WTC11 (cell line): Measurements from ENCODE around the gene NAT16. TPM values are rescaled to one million over a fixed set of nuclear protein-coding genes. Genes with fewer than 3 reads are reported as not detected.

Experiments used
- ATAC-seq: fragments of 200-7000 bp; cut with Tn5 transposase; 2 replicates; pipeline ENCODE4 v1.10.0; 2021; ENCODE audit warnings: mild to moderate bottlenecking, moderate library complexity
- CTCF ChIA-PET: fragments of 300-600 bp; sonication (Branson Sonifier 250); formaldehyde crosslinking; loops from one replicate; lab custom pipeline; 2021; ENCODE audit warnings: antibody characterized with exemption; lab: Charles Lee
- POLR2A ChIA-PET: fragments of 350-600 bp; sonication (Branson Sonifier 250); formaldehyde crosslinking; loops from one replicate; lab custom pipeline; 2021; ENCODE audit warnings: antibody characterized with exemption; lab: Charles Lee
- DNase-seq: peaks from one replicate; pipeline ENCODE4 v3.0.0; 2021; ENCODE audit warnings: low spot score
- H3K27ac Mint-ChIP-seq: 2 replicates; pipeline ENCODE4 v1.8.0; 2021; ENCODE audit warnings: mixed read lengths
- H3K27me3 Mint-ChIP-seq: 2 replicates; pipeline ENCODE4 v1.8.0; 2021; ENCODE audit warnings: low read depth, mild to moderate bottlenecking, moderate library complexity, mixed read lengths
- H3K36me3 Mint-ChIP-seq: 2 replicates; pipeline ENCODE4 v1.8.0; 2021; ENCODE audit warnings: mixed read lengths
- H3K4me1 Mint-ChIP-seq: 2 replicates; pipeline ENCODE4 v1.8.0; 2022; ENCODE audit warnings: mixed read lengths
- H3K4me3 Mint-ChIP-seq: 2 replicates; pipeline ENCODE4 v1.8.0; 2021; ENCODE audit warnings: mild to moderate bottlenecking, moderate library complexity, mixed read lengths
- H3K9me3 Mint-ChIP-seq: 2 replicates; pipeline ENCODE4 v1.8.0; 2021; ENCODE audit warnings: mixed read lengths
- ARID4B ChIP-seq: sonication (generic); formaldehyde crosslinking; IDR thresholded peaks from 2 replicates; pipeline ENCODE4 v1.8.0; 2023; ENCODE audit warnings: missing genetic modification reagents, mild to moderate bottlenecking, borderline replicate concordance
- GABPB1 ChIP-seq: sonication (generic); formaldehyde crosslinking; IDR thresholded peaks from 2 replicates; pipeline ENCODE4 v1.8.1; 2023; ENCODE audit warnings: mild to moderate bottlenecking, missing genetic modification reagents
- GTF2I ChIP-seq: fragments of 250-450 bp; sonication (Bioruptor Pico); conservative IDR thresholded peaks from 2 replicates; pipeline ENCODE4 v1.4.0; 2021; ENCODE audit warnings: mild to moderate bottlenecking
- JUN ChIP-seq: sonication (generic); formaldehyde crosslinking; IDR thresholded peaks from 2 replicates; pipeline ENCODE4 v1.8.0; 2023; ENCODE audit warnings: mild to moderate bottlenecking, missing genetic modification reagents
- PRRX2 ChIP-seq: fragments of 250-450 bp; sonication (Bioruptor Pico); IDR thresholded peaks from 2 replicates; pipeline ENCODE4 v1.8.0; 2021; ENCODE audit warnings: mild to moderate bottlenecking
- RELA ChIP-seq: sonication (generic); formaldehyde crosslinking; IDR thresholded peaks from 2 replicates; pipeline ENCODE4 v1.8.1; 2022; ENCODE audit warnings: missing genetic modification reagents, mild to moderate bottlenecking, borderline replicate concordance
- ZNF121 ChIP-seq: sonication (generic); formaldehyde crosslinking; IDR thresholded peaks from 2 replicates; pipeline ENCODE4 v1.8.0; 2023; ENCODE audit warnings: missing genetic modification reagents
- ZNF416 ChIP-seq: fragments of 250-450 bp; sonication (Bioruptor Pico); IDR thresholded peaks from 2 replicates; pipeline ENCODE4 v1.9.0; 2021; ENCODE audit warnings: mild to moderate bottlenecking, inconsistent platforms
- ZNF671 ChIP-seq: fragments of 250-450 bp; sonication (Bioruptor Pico); IDR thresholded peaks from 2 replicates; pipeline ENCODE4 v1.8.0; 2021; ENCODE audit warnings: mild to moderate bottlenecking
- total RNA-seq: library from RNA; stranded (reverse); gene quantifications from 3 replicates; pipeline ENCODE4 v1.2.3, GENCODE V29; 2021
- TF ChIP-seq, protein P1 (sequence below): fragments of 250-450 bp; sonication (Bioruptor Pico); IDR thresholded peaks from 2 replicates; pipeline ENCODE4 v1.9.0; 2021; ENCODE audit warnings: mild to moderate bottlenecking
- TF ChIP-seq, protein P2 (sequence below): fragments of 250-450 bp; sonication (Bioruptor Pico); IDR thresholded peaks from 2 replicates; pipeline ENCODE4 v2.1.2; 2022; ENCODE audit warnings: mild to moderate bottlenecking, moderate library complexity
- TF ChIP-seq, protein P3 (sequence below): sonication (generic); formaldehyde crosslinking; IDR thresholded peaks from 2 replicates; pipeline ENCODE4 v1.8.0; 2023; ENCODE audit warnings: missing genetic modification reagents
- TF ChIP-seq, protein P4 (sequence below): sonication (generic); formaldehyde crosslinking; IDR thresholded peaks from 2 replicates; pipeline ENCODE4 v1.8.0; 2022; ENCODE audit warnings: mild to moderate bottlenecking, missing genetic modification reagents
- TF ChIP-seq, protein P5 (sequence below): fragments of 250-450 bp; sonication (Bioruptor Pico); IDR thresholded peaks from 2 replicates; pipeline ENCODE4 v1.9.0; 2021; ENCODE audit warnings: mild to moderate bottlenecking, borderline replicate concordance
- TF ChIP-seq, protein P6 (sequence below): sonication (generic); formaldehyde crosslinking; IDR thresholded peaks from 2 replicates; pipeline ENCODE4 v1.8.1; 2023; ENCODE audit warnings: mild to moderate bottlenecking, moderate library complexity, missing genetic modification reagents
- TF ChIP-seq, protein P7 (sequence below): sonication (generic); formaldehyde crosslinking; IDR thresholded peaks from 2 replicates; pipeline ENCODE4 v1.8.1; 2022; ENCODE audit warnings: missing genetic modification reagents, borderline replicate concordance

Gene NAT16
- total RNA-seq, 1 experiment from 2014 or later = 0.39 TPM

DNA sequence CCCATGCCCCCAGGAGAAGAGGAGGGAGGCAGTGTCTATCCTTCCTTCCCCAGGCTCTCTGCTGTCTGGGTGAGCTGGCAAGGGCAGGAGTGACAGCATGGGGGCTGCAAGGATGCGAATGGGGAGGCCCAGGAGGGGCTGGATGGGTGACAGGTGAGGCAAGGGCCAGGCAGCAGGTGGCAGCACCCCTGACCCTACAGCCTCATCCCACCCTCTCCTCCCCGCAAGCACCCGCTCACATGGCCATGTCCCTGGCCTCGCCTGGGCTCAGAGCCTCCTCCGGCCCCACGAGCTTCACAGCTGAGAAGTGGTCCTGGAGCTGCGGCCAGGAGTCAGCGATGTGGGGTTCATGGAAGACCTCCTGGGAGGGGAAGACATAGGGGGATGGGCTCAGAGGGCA lies 31.9 kb upstream of the NAT16 start (continued):
- TF ChIP-seq, protein P1, sequence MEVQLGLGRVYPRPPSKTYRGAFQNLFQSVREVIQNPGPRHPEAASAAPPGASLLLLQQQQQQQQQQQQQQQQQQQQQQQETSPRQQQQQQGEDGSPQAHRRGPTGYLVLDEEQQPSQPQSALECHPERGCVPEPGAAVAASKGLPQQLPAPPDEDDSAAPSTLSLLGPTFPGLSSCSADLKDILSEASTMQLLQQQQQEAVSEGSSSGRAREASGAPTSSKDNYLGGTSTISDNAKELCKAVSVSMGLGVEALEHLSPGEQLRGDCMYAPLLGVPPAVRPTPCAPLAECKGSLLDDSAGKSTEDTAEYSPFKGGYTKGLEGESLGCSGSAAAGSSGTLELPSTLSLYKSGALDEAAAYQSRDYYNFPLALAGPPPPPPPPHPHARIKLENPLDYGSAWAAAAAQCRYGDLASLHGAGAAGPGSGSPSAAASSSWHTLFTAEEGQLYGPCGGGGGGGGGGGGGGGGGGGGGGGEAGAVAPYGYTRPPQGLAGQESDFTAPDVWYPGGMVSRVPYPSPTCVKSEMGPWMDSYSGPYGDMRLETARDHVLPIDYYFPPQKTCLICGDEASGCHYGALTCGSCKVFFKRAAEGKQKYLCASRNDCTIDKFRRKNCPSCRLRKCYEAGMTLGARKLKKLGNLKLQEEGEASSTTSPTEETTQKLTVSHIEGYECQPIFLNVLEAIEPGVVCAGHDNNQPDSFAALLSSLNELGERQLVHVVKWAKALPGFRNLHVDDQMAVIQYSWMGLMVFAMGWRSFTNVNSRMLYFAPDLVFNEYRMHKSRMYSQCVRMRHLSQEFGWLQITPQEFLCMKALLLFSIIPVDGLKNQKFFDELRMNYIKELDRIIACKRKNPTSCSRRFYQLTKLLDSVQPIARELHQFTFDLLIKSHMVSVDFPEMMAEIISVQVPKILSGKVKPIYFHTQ (CRISPR knock-in tag) = no peak

- ATAC-seq = no peak
- Mint-ChIP-seq H3K9me3 (no peaks in the 10 kb centered on the region), H3K27ac (no peak overlapping the region), H3K4me3 (no peak overlapping the region), H3K4me1 (peaks cover 6% of the 10 kb centered on the region), H3K27me3 (no peaks in the 10 kb centered on the region), H3K36me3 (peaks cover 3% of the 10 kb centered on the region; the same call in 1 of the 2 replicates)
- ChIA-PET POLR2A (no interaction called here), CTCF (interaction anchor here (0.9 to 3.7 kb wide), 2 partner anchors 10 to 71 kb away, joined by 5 to 16 read pairs; no protein-coding TSS in a partner anchor)
- no peak for DNase-seq
- TF ChIP-seq ARID4B = no peak
- TF ChIP-seq, protein P2, sequence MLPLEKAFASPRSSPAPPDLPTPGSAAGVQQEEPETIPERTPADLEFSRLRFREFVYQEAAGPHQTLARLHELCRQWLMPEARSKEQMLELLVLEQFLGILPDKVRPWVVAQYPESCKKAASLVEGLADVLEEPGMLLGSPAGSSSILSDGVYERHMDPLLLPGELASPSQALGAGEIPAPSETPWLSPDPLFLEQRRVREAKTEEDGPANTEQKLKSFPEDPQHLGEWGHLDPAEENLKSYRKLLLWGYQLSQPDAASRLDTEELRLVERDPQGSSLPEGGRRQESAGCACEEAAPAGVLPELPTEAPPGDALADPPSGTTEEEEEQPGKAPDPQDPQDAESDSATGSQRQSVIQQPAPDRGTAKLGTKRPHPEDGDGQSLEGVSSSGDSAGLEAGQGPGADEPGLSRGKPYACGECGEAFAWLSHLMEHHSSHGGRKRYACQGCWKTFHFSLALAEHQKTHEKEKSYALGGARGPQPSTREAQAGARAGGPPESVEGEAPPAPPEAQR (CRISPR knock-in tag) = no peak
- TF ChIP-seq, protein P3, sequence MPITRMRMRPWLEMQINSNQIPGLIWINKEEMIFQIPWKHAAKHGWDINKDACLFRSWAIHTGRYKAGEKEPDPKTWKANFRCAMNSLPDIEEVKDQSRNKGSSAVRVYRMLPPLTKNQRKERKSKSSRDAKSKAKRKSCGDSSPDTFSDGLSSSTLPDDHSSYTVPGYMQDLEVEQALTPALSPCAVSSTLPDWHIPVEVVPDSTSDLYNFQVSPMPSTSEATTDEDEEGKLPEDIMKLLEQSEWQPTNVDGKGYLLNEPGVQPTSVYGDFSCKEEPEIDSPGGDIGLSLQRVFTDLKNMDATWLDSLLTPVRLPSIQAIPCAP = no peak
- TF ChIP-seq, protein P4, sequence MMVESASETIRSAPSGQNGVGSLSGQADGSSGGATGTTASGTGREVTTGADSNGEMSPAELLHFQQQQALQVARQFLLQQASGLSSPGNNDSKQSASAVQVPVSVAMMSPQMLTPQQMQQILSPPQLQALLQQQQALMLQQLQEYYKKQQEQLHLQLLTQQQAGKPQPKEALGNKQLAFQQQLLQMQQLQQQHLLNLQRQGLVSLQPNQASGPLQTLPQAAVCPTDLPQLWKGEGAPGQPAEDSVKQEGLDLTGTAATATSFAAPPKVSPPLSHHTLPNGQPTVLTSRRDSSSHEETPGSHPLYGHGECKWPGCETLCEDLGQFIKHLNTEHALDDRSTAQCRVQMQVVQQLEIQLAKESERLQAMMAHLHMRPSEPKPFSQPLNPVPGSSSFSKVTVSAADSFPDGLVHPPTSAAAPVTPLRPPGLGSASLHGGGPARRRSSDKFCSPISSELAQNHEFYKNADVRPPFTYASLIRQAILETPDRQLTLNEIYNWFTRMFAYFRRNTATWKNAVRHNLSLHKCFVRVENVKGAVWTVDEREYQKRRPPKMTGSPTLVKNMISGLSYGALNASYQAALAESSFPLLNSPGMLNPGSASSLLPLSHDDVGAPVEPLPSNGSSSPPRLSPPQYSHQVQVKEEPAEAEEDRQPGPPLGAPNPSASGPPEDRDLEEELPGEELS (CRISPR knock-in tag) = no peak
- TF ChIP-seq PRRX2 (CRISPR knock-in tag) = no peak
- TF ChIP-seq ZNF121 (CRISPR knock-in tag) = no peak
- TF ChIP-seq, protein P5, sequence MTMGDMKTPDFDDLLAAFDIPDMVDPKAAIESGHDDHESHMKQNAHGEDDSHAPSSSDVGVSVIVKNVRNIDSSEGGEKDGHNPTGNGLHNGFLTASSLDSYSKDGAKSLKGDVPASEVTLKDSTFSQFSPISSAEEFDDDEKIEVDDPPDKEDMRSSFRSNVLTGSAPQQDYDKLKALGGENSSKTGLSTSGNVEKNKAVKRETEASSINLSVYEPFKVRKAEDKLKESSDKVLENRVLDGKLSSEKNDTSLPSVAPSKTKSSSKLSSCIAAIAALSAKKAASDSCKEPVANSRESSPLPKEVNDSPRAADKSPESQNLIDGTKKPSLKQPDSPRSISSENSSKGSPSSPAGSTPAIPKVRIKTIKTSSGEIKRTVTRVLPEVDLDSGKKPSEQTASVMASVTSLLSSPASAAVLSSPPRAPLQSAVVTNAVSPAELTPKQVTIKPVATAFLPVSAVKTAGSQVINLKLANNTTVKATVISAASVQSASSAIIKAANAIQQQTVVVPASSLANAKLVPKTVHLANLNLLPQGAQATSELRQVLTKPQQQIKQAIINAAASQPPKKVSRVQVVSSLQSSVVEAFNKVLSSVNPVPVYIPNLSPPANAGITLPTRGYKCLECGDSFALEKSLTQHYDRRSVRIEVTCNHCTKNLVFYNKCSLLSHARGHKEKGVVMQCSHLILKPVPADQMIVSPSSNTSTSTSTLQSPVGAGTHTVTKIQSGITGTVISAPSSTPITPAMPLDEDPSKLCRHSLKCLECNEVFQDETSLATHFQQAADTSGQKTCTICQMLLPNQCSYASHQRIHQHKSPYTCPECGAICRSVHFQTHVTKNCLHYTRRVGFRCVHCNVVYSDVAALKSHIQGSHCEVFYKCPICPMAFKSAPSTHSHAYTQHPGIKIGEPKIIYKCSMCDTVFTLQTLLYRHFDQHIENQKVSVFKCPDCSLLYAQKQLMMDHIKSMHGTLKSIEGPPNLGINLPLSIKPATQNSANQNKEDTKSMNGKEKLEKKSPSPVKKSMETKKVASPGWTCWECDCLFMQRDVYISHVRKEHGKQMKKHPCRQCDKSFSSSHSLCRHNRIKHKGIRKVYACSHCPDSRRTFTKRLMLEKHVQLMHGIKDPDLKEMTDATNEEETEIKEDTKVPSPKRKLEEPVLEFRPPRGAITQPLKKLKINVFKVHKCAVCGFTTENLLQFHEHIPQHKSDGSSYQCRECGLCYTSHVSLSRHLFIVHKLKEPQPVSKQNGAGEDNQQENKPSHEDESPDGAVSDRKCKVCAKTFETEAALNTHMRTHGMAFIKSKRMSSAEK (CRISPR knock-in tag) = no peak
- no peak for TF ChIP-seq ZNF416
- no peak for TF ChIP-seq GABPB1 (CRISPR knock-in tag)
- TF ChIP-seq RELA = no peak
- TF ChIP-seq, protein P6, sequence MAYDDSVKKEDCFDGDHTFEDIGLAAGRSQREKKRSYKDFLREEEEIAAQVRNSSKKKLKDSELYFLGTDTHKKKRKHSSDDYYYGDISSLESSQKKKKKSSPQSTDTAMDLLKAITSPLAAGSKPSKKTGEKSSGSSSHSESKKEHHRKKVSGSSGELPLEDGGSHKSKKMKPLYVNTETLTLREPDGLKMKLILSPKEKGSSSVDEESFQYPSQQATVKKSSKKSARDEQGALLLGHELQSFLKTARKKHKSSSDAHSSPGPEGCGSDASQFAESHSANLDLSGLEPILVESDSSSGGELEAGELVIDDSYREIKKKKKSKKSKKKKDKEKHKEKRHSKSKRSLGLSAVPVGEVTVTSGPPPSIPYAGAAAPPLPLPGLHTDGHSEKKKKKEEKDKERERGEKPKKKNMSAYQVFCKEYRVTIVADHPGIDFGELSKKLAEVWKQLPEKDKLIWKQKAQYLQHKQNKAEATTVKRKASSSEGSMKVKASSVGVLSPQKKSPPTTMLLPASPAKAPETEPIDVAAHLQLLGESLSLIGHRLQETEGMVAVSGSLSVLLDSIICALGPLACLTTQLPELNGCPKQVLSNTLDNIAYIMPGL (CRISPR knock-in tag) = no peak
- TF ChIP-seq JUN (CRISPR knock-in tag) = no peak
- TF ChIP-seq ZNF671 (CRISPR knock-in tag) = no peak
- TF ChIP-seq, protein P7, sequence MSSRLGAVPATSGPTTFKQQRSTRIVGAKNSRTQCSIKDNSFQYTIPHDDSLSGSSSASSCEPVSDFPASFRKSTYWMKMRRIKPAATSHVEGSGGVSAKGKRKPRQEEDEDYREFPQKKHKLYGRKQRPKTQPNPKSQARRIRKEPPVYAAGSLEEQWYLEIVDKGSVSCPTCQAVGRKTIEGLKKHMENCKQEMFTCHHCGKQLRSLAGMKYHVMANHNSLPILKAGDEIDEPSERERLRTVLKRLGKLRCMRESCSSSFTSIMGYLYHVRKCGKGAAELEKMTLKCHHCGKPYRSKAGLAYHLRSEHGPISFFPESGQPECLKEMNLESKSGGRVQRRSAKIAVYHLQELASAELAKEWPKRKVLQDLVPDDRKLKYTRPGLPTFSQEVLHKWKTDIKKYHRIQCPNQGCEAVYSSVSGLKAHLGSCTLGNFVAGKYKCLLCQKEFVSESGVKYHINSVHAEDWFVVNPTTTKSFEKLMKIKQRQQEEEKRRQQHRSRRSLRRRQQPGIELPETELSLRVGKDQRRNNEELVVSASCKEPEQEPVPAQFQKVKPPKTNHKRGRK = no peak
- no peak for TF ChIP-seq GTF2I (CRISPR knock-in tag)
Measured at GRCh38 chr7:101211501-101211900, 31.4 kb upstream of the NAT16 start.
